Measurements from ENCODE around the gene STXBP1.
A peak's percentile ranks its signal among the peaks of the same experiment; 100 is the strongest.

The STXBP1 gene

GRCh38 chr9:127694890-127695720, 83.0 kb downstream of the STXBP1 start:
- DNase-seq = no peak

GRCh38 chr9:127697575-127697974, 85.5 kb downstream of the STXBP1 start:
- DNase-seq = no peak

DNA sequence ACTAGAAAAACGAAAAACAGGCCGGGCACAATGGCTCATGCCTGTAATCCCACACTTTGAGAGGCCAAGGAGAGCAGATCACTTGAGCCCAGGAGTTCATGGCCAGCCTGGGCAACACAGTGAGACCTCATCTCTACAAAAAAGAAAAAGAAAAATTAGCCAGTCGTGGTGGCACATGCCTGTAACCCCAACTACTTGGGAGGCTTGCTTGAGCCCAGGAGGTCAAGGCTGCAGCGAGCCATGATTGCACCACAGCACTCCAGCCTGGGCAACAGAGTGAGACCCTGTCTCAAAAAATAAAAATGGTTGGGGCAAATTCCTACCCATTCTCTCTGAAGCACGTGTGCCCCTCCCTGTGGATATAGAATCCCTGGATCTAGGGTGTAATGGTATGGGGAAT, 86.3 kb downstream of the STXBP1 start:
- no peak for DNase-seq

DNA sequence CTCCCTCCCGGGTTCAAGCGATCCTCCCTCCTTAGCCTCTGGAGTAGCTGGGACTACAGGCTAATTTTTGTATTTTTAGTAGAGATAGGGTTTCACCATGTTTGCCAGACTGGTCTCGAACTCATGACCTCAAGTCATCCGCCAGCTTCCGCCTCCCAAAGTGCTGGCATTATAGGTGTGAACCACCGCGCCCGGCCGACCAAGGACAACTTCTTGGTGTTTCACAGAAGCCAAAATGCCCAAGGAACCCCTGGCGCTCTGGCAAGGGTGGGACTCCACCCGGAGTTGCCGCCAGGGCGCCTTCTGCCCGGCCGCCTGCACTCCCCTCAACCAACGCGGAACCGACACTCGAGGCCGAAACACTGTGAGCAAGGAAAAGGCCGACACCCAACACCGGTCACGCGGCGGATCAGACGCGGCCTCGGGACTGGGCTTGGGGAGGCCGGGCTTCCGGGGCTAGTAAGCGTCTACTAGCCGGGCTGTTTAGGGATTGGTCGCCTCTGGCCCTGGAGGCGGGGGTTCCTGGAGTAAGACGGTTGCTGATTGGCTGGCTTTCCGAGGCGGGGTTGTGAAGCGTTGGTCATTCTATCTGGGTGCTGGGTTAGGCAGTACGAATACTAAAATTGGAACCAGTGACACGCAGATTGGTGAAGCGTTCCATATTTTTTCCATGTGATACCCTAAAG, 87.1 kb downstream of the STXBP1 start:
- peak; percentile 42 for DNase-seq

GRCh38 chr9:127700140-127700539, 88.1 kb downstream of the STXBP1 start:
- DNase-seq = no peak

GRCh38 chr9:127700594-127701255, 88.6 kb downstream of the STXBP1 start:
- no peak for DNase-seq

GRCh38 chr9:127703289-127703946, 91.3 kb downstream of the STXBP1 start:
- no peak for DNase-seq

GRCh38 chr9:127705577-127706379, 93.7 kb downstream of the STXBP1 start:
- DNase-seq = no peak

DNA sequence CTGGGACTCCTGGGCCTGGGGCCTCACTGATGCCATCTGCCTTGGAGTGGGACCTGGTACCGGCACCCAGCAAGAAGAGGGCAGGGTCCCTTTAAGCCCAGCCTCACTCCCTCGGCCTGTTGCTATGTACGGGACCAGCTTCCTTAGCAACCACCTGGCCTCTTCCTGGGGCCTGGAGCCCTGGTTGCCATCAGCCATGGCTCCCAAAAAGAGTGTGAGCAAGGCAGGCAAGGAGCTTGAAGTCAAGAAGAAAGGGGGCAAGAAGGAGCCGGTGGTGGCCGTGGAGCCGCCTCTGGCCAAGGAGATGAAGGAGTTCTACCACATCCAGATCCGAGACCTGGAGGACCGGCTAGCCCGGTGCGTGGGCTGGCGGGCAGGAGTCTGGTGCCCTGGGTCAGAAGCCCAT, 94.8 kb downstream of the STXBP1 start, which contains the start of gene CFAP157:
CFAP157 (plus strand) TSS at position 153 of the 406 bp plus-strand sequence; CDS start at position 197, 44 bp downstream.
- DNase-seq = no peak

- DNase-seq = no peak
Measured at GRCh38 chr9:127707766-127708165, 95.7 kb downstream of the STXBP1 start.

- no peak for DNase-seq
Measured at GRCh38 chr9:127708952-127709587, 97.0 kb downstream of the STXBP1 start.

DNA sequence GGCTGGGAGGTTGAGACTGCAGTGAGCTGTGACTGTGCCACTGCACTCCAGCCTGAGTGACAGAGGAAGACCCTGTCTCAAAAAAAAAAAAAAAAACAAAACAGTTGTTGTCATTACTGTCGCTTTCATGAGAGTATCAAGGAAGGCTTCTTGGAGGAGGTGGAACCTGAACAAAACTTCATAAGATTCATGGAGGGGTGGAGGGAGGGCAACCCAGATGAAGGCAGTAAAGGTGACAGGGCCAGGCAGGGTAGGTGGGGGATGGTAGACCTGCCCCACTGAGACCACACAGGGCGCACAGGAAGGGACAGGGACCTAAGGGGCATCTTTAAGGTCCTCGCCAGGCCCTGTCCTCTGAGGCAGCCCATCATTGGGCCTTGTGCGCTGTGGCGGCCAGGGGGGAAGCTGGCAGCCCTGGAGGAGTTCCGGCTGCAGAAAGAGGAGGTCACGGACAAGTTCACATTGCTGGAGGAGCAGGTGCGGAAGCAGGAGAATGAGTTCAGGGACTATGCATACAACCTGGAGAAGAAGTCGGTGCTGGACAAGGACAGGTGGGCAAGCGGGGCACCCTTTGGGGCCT, 98.2 kb downstream of the STXBP1 start:
- no peak for DNase-seq

- DNase-seq = no peak
Measured at GRCh38 chr9:127711226-127711701, 99.2 kb downstream of the STXBP1 start.

DNA sequence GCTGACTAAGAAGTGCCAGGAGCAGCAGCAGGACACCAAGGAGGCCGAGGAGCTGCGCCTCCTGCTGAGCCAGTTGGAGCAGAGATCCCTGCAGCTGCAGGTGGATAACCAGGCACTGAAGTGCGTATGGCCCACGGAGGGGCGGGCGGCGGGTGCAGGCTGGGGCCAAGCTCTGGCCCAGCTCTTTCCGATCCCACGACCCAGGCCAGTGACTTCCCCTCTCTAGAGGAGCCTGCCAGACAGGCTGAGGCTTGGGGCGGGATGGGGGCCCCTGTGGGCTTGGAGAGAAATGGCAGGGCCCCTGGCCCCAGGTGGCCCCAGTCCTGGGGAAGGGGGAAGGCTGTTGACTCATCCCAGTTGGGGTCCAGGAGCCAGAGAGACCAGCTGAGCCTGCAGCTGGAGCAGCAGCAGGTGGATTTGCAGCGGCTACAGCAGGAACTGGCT, 99.8 kb downstream of the STXBP1 start:
- DNase-seq = no peak

- DNase-seq = no peak
Measured at GRCh38 chr9:127712371-127712770, 100.3 kb downstream of the STXBP1 start.

- no peak for DNase-seq
Measured at GRCh38 chr9:127712867-127713266, 100.8 kb downstream of the STXBP1 start.

DNA sequence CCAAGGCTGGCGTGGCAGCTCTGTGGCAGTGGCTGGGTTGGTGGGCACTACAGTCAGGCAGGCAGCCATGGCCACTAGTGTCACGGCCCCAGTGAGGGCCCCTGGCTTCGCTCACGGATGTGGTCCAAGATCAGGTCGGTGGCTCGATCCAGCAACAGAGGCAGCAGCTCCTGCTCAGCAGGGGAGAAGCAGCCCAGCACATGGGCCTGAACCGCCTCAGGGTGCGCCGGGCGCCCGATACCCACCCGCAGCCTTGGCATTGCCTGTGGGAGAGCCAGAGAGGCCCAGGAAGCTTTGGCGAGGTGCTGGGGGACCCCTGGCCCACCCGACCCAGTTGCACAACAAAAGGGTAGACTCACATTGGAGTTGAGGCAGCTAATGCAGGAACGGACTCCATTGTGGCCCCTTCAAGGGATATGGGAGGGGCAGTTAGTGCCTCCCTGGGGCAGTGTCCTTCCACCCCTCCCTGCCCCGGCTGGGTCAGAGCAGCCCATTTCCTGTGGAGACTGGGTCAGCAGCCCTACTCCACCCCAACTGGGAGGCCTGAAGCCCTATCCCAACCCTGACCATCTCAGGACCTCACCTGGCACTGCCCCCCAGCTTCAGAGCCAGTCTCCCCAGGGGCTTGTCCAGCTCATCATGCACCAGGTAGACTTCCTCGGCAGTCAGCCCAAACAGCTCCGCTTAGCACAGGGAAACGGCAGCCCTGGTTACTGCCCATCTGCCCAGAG, 102.1 kb downstream of the STXBP1 start:
- DNase-seq = no peak

- DNase-seq = no peak
Measured at GRCh38 chr9:127714951-127715469, 102.9 kb downstream of the STXBP1 start.

GRCh38 chr9:127715470-127716337, 103.6 kb downstream of the STXBP1 start, which contains the start of the genes PTRH1 and TTC16:
Gene PTRH1, minus strand, starts transcription at chr9:127715663. Its CDS starts 24 bp downstream, at chr9:127715639.
Gene TTC16, plus strand, starts transcription at chr9:127716079. Its CDS starts 67 bp downstream, at chr9:127716146.
- DNase-seq = peak; percentile 92

Data from amniotic stem cell (primary cell).